ENCODE data around the gene BAIAP2. TPM values are rescaled to one million over a fixed set of nuclear protein-coding genes. Genes with fewer than 3 reads are reported as not detected.

Gene BAIAP2
- total RNA-seq, 1 donor from 2014 or later: 51.4 TPM

- TF ChIP-seq EZH2 (IDR thresholded peaks at IDR 0.05; ENCODE audit: insufficient read depth, low read length) (no peak), CTCF (IDR thresholded peaks at IDR 0.05; ENCODE audit: insufficient read depth, low read depth, low read length) (no peak)
- H3K36me3 ChIP-seq (ENCODE audit: insufficient read depth, low read length): peaks cover 2% of the 10 kb centered on the region
These were observed 20.0 kb downstream of the BAIAP2 start for GRCh38 chr17:81054881-81055370.

GRCh38 chr17:81056312-81056711, 21.4 kb downstream of the BAIAP2 start:
- no peak overlapping the region for H3K27ac Mint-ChIP-seq (ENCODE audit: unreplicated experiment)
- no peak overlapping the region for H3K27ac ChIP-seq (ENCODE audit: low read depth, low read length)
- no peak for DNase-seq (ENCODE audit: low read depth)

More at GRCh38 chr17:81054881-81055370, 20.0 kb downstream of the BAIAP2 start:
- no peaks in the 10 kb centered on the region for H3K27me3 Mint-ChIP-seq (ENCODE audit: low read depth, unreplicated experiment)
- Histone ChIP-seq H3K4me2 (ENCODE audit: low read length) (no peak overlapping the region), H3K4me1 (ENCODE audit: insufficient read depth, low read length) (peaks cover 35% of the 10 kb centered on the region), H3K9me3 (ENCODE audit: insufficient read depth, low read depth, low read length) (no peaks in the 10 kb centered on the region), H3K79me2 (ENCODE audit: insufficient read depth, low read length) (peaks cover 53% of the 10 kb centered on the region), H3K4me3 (ENCODE audit: insufficient read depth, low read depth, low read length) (no peak overlapping the region), H3K9ac (ENCODE audit: low read length) (no peak overlapping the region), H3K27me3 (ENCODE audit: insufficient read depth, low read length) (no peaks in the 10 kb centered on the region), H3K27ac (ENCODE audit: low read depth, low read length) (no peak overlapping the region), H2AFZ (ENCODE audit: low read depth, low read length) (no peak overlapping the region), H4K20me1 (ENCODE audit: insufficient read depth, low read length) (peaks cover 43% of the 10 kb centered on the region)
- H3K4me3 Mint-ChIP-seq (ENCODE audit: unreplicated experiment): no peak overlapping the region
- H3K4me1 Mint-ChIP-seq (ENCODE audit: low read depth, unreplicated experiment): peaks cover 22% of the 10 kb centered on the region
- FAIRE-seq (no peak), DNase-seq (ENCODE audit: low read depth) (no peak)
- H3K27ac Mint-ChIP-seq (ENCODE audit: unreplicated experiment): no peak overlapping the region
- peaks cover 6% of the 10 kb centered on the region for H3K36me3 Mint-ChIP-seq (ENCODE audit: low read depth, unreplicated experiment)
- no peaks in the 10 kb centered on the region for H3K9me3 Mint-ChIP-seq (ENCODE audit: unreplicated experiment)

More at GRCh38 chr17:81056312-81056711, 21.4 kb downstream of the BAIAP2 start:
- TF ChIP-seq CTCF (IDR thresholded peaks at IDR 0.05; ENCODE audit: insufficient read depth, low read depth, low read length): no peak
- TF ChIP-seq EZH2 (IDR thresholded peaks at IDR 0.05; ENCODE audit: insufficient read depth, low read length): no peak
- Mint-ChIP-seq H3K9me3 (ENCODE audit: unreplicated experiment) (no peaks in the 10 kb centered on the region), H3K4me1 (ENCODE audit: low read depth, unreplicated experiment) (peaks cover 19% of the 10 kb centered on the region), H3K36me3 (ENCODE audit: low read depth, unreplicated experiment) (peaks cover 9% of the 10 kb centered on the region), H3K4me3 (ENCODE audit: unreplicated experiment) (no peak overlapping the region), H3K27me3 (ENCODE audit: low read depth, unreplicated experiment) (no peaks in the 10 kb centered on the region)
- no peak for FAIRE-seq
- Histone ChIP-seq H3K4me1 (ENCODE audit: insufficient read depth, low read length) (peaks cover 24% of the 10 kb centered on the region), H3K9me3 (ENCODE audit: insufficient read depth, low read depth, low read length) (no peaks in the 10 kb centered on the region), H3K79me2 (ENCODE audit: insufficient read depth, low read length) (peaks cover 40% of the 10 kb centered on the region), H2AFZ (ENCODE audit: low read depth, low read length) (no peak overlapping the region), H3K27me3 (ENCODE audit: insufficient read depth, low read length) (no peaks in the 10 kb centered on the region), H3K9ac (ENCODE audit: low read length) (no peak overlapping the region), H3K4me2 (ENCODE audit: low read length) (no peak overlapping the region), H3K4me3 (ENCODE audit: insufficient read depth, low read depth, low read length) (no peak overlapping the region), H3K36me3 (ENCODE audit: insufficient read depth, low read length) (peaks cover 2% of the 10 kb centered on the region), H4K20me1 (ENCODE audit: insufficient read depth, low read length) (peaks cover 36% of the 10 kb centered on the region)
